H1 (cell line): ENCODE data around the gene CAMTA2. TPM values are rescaled to one million over a fixed set of nuclear protein-coding genes. Genes with fewer than 3 reads are reported as not detected.

Experiments
- ASH2L ChIP-seq: fragments of 200-600, 300-600 bp; sonication (generic); IDR thresholded peaks from one replicate; pipeline ENCODE4 v1.7.1; 2017; ENCODE audit warnings: low read length
- BACH1 ChIP-seq: IDR thresholded peaks from 2 replicates; pipeline ENCODE4 v1.6.1; 2012; ENCODE audit warnings: low read length, improper control_type of control experiment
- CEBPB ChIP-seq: IDR thresholded peaks from 2 replicates; pipeline ENCODE4 v1.6.1; 2012; ENCODE audit warnings: low read depth, low read length
- CHD2 ChIP-seq: IDR thresholded peaks from 2 replicates; pipeline ENCODE4 v1.6.1; 2012; ENCODE audit warnings: low read length, improper control_type of control experiment
- EGR1 ChIP-seq: IDR thresholded peaks from 2 replicates; pipeline ENCODE4 v1.6.1; 2011; ENCODE audit warnings: low read depth, low read length, borderline replicate concordance
- EZH2 ChIP-seq: fragments of 200-600 bp; sonication (generic); IDR thresholded peaks from 2 replicates; pipeline ENCODE4 v1.7.1; 2012; ENCODE audit warnings: low read depth, mild to moderate bottlenecking, moderate library complexity, low read length, inconsistent platforms; ENCODE audit not compliant: severe bottlenecking
- FOSL1 ChIP-seq: IDR thresholded peaks from 2 replicates; pipeline ENCODE4 v1.6.1; 2011; ENCODE audit warnings: mild to moderate bottlenecking, low read depth, low read length, moderate library complexity; ENCODE audit not compliant: insufficient read depth
- GTF2F1 ChIP-seq: IDR thresholded peaks from 2 replicates; pipeline ENCODE4 v1.6.1; 2012; ENCODE audit warnings: low read depth, low read length, improper control_type of control experiment, borderline replicate concordance
- HDAC6 ChIP-seq: IDR thresholded peaks from one replicate; pipeline ENCODE4 v1.7.1; 2012; ENCODE audit warnings: low read depth, mild to moderate bottlenecking, inconsistent platforms, low read length, moderate library complexity
- KDM5A ChIP-seq: fragments of 200-600 bp; IDR thresholded peaks from 2 replicates; pipeline ENCODE4 v1.7.1; 2012; ENCODE audit warnings: mild to moderate bottlenecking, low read length, inconsistent platforms, mixed read lengths
- MAFK ChIP-seq: IDR thresholded peaks from 2 replicates; pipeline ENCODE4 v1.6.1; 2012; ENCODE audit warnings: low read depth, mild to moderate bottlenecking, improper control_type of control experiment, low read length
- NRF1 ChIP-seq: IDR thresholded peaks from 2 replicates; pipeline ENCODE4 v1.6.1; 2011; ENCODE audit warnings: mild to moderate bottlenecking, low read depth, low read length, improper control_type of control experiment
- POLR2A ChIP-seq, 2 experiments: IDR thresholded peaks; 1 replicate in 1 of 2; 2 replicates in 1 of 2; pipeline ENCODE4 v1.6.1; 2011; ENCODE audit warnings: low read depth in 2 of 2, low read length in 2 of 2, mild to moderate bottlenecking in 2 of 2; ENCODE audit errors: control extremely low read depth in 1 of 2
- RAD21 ChIP-seq, 2 experiments: IDR thresholded peaks in 1 of 2; conservative IDR thresholded peaks in 1 of 2; 2 replicates each; pipeline ENCODE4 v1.6.1; 2011; ENCODE audit warnings: low read depth in 2 of 2, low read length in 2 of 2, improper control_type of control experiment in 1 of 2, inconsistent platforms in 1 of 2, mild to moderate bottlenecking in 1 of 2, moderate library complexity in 1 of 2
- RNF2 ChIP-seq: fragments of 200-900, 300-1000 bp; sonication (generic); IDR thresholded peaks from 2 replicates; pipeline ENCODE4 v1.7.1; 2016; ENCODE audit warnings: borderline replicate concordance, low read depth, mild to moderate bottlenecking, antibody characterized with exemption, low read length; ENCODE audit not compliant: poor library complexity, severe bottlenecking; ENCODE audit errors: missing control alignments
- SIN3A ChIP-seq, 2 experiments: IDR thresholded peaks in 1 of 2; conservative IDR thresholded peaks in 1 of 2; 2 replicates each; pipeline ENCODE4 v1.6.1; 2011 to 2012; ENCODE audit warnings: low read length in 2 of 2, improper control_type of control experiment in 1 of 2, low read depth in 1 of 2, mild to moderate bottlenecking in 1 of 2
- SIRT6 ChIP-seq: IDR thresholded peaks from one replicate; pipeline ENCODE4 v1.7.1; 2012; ENCODE audit warnings: low read length, inconsistent platforms
- SIX5 ChIP-seq: IDR thresholded peaks from 2 replicates; pipeline ENCODE4 v1.6.1; 2011; ENCODE audit warnings: mild to moderate bottlenecking, low read depth, low read length
- SP1 ChIP-seq: IDR thresholded peaks from 2 replicates; pipeline ENCODE4 v1.6.1; 2011; ENCODE audit warnings: low read depth, low read length
- SUZ12 ChIP-seq: fragments of 200-600 bp; sonication (generic); IDR thresholded peaks from 2 replicates; pipeline ENCODE4 v1.6.1; 2012; ENCODE audit warnings: mild to moderate bottlenecking, inconsistent platforms, low read length, moderate library complexity, mixed read lengths
- TAF1 ChIP-seq: IDR thresholded peaks from 2 replicates; pipeline ENCODE4 v1.6.1; 2011; ENCODE audit warnings: mild to moderate bottlenecking, low read depth, low read length
- YY1 ChIP-seq: IDR thresholded peaks from 2 replicates; pipeline ENCODE4 v1.6.1; 2011; ENCODE audit warnings: low read depth, mild to moderate bottlenecking, low read length
- ZNF274 ChIP-seq: IDR thresholded peaks from 2 replicates; pipeline ENCODE4 v1.7.0; 2012; ENCODE audit warnings: low read length, borderline replicate concordance; ENCODE audit errors: extremely low read depth
- polyA plus RNA-seq, 7 experiments: library from polyadenylated mRNA; depleted of rRNA in 3 of 7; stranded (reverse) in 5 of 7; unstranded in 2 of 7; fragments of >200 nt in 5 of 7; fragments of 200-250 nt in 2 of 7; gene quantifications; 1 replicate in 5 of 7; 2 replicates in 1 of 7; 4 replicates in 1 of 7; pipeline versions ENCODE4 v1.2.1 to v1.2.3, GENCODE V29; 2011 to 2013; ENCODE audit warnings: missing spikeins in 2 of 7, mixed read lengths in 2 of 7
- total RNA-seq: library from RNA; stranded (reverse); fragmentation: NEBNext Ultra II Directional; extraction: Animal tissue kit (Norgen Biotek cat#: 25700); gene quantifications from 2 replicates; pipeline ENCODE4 v1.2.1, GENCODE V29; 2021
- TF ChIP-seq, protein P1 (sequence below): IDR thresholded peaks from 2 replicates; pipeline ENCODE4 v1.6.1; 2012; ENCODE audit warnings: inconsistent platforms
- TF ChIP-seq, protein P2 (sequence below): IDR thresholded peaks from 2 replicates; pipeline ENCODE4 v1.6.1; 2011; ENCODE audit warnings: low read length, improper control_type of control experiment

Gene CAMTA2
- total and polyA plus RNA-seq, 2 of the 8 experiments (the other 6 are each of a cell fraction or from before 2014, with no cell fraction given) = 5.5 to 12.0 TPM

DNA sequence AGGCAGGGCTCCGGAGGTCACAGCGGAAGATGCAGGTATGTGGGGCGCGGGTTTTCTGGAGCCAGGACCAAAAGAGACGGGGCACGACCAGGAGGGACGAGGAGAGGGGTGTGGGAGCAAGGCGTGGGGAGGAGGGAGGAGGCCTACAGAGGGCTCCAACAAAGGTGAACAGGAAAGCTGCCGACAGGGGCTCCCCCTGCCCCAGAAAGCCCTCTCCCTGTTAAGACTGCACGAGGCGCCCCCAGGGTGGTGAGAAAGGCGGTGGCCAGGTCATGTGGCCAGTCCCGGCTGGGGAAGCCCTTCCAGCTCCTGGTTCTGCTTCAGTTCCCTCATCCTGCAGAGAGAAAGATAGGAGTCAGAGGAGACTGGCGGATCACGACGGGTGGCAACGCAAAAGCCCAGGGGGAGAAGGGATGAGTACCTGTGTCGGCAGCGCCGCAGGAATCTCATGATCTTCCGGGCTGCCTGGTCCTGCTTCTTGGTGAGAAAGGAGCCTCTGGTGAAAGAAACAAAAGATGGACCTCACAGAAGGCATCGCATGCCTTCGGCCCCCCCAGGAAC is 18.9 kb downstream of the CAMTA2 start (continued):
- TF ChIP-seq SIRT6 = no peak
- TF ChIP-seq BACH1 = no peak
- TF ChIP-seq, protein P1, sequence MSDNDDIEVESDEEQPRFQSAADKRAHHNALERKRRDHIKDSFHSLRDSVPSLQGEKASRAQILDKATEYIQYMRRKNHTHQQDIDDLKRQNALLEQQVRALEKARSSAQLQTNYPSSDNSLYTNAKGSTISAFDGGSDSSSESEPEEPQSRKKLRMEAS = peak; percentile 45
- TF ChIP-seq HDAC6 = no peak
- no peak for TF ChIP-seq TAF1
- no peak for TF ChIP-seq MAFK
- TF ChIP-seq SIN3A (conservative IDR thresholded peaks at IDR 0.05 in 1 of 2, IDR thresholded peaks at IDR 0.05 in 1 of 2; ENCODE audit: low read depth in 1 of 2, low read length in 2 of 2) = 0 out of 4 replicates have a peak, but pooled peaks of 1 of the 2 experiments have one; percentile 57
- TF ChIP-seq NRF1 = no peak
- TF ChIP-seq POLR2A (IDR thresholded peaks at IDR 0.05; ENCODE audit: control extremely low read depth in 1 of 2, low read depth in 2 of 2, low read length in 2 of 2) = peak; percentile 28 to 39; a peak in 2 of 3 replicates
- no peak for TF ChIP-seq CEBPB
- no peak for TF ChIP-seq EZH2
- no peak for TF ChIP-seq ZNF274
- no peak for TF ChIP-seq RNF2
- no peak for TF ChIP-seq KDM5A
- no peak for TF ChIP-seq SIX5
- TF ChIP-seq YY1 = no peak
- no peak for TF ChIP-seq SUZ12
- TF ChIP-seq CHD2 = no peak
- TF ChIP-seq RAD21 (IDR thresholded peaks at IDR 0.05 in 1 of 2, conservative IDR thresholded peaks at IDR 0.05 in 1 of 2; ENCODE audit: low read depth in 2 of 2, low read length in 2 of 2) = 0 out of 4 replicates have a peak, but pooled peaks of 1 of the 2 experiments have one; percentile 2
- TF ChIP-seq GTF2F1 = no peak
- no peak for TF ChIP-seq ASH2L
- TF ChIP-seq EGR1 = no peak
- TF ChIP-seq SP1 = no peak
- TF ChIP-seq, protein P2, sequence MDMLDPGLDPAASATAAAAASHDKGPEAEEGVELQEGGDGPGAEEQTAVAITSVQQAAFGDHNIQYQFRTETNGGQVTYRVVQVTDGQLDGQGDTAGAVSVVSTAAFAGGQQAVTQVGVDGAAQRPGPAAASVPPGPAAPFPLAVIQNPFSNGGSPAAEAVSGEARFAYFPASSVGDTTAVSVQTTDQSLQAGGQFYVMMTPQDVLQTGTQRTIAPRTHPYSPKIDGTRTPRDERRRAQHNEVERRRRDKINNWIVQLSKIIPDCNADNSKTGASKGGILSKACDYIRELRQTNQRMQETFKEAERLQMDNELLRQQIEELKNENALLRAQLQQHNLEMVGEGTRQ = peak; percentile 28; the same call in 1 of the 2 replicates
- no peak for TF ChIP-seq FOSL1
